Stimulated activated CD4-positive, alpha-beta T cell treated with anti-CD3 and anti-CD28 coated beads, Interleukin-1b, Interleukin-23, amount 100 ng/mL, for 4 hours (primary cell): ENCODE results near the gene HCCS.
"Not testable (repeated sequence)": the region's sequence is repeated elsewhere in the genome, so short reads cannot be mapped to it uniquely, and the experiment has no call there.

ENCODE experiments used
- DNase-seq, 2 donors: peaks; one replicate each; pipeline ENCODE4 v3.0.0-alpha.2; 2020; ENCODE audit warnings: low read depth in 2 of 2

The HCCS gene

GRCh38 chrX:11123087-11123486 lies 12.0 kb downstream of the HCCS start:
- not testable (repeated sequence) for DNase-seq

- no peak for DNase-seq
These were observed 13.0 kb downstream of the HCCS start for GRCh38 chrX:11124112-11124511.

DNA sequence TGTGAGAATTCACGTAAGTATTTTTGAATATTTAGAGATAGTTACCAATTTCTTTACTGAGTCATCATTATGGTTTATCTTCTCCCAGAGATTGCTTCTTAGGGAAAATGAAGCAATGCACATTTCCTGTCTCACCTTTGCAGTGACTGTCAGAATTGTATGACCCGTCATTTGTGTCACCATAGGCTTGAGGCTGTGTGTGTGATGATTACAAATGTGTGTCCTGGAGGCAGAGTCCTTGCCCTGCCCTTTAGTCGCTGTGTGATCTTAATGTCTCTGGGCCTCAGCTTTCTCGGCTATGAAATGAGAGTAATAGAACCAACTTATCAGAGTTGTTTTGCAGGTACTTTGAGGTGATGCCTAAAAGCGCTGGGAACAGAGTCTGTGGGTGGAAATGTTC lies 13.9 kb downstream of the HCCS start:
- DNase-seq: no peak

- no peak for DNase-seq
These were observed 18.5 kb downstream of the HCCS start for GRCh38 chrX:11129534-11130105.

DNA sequence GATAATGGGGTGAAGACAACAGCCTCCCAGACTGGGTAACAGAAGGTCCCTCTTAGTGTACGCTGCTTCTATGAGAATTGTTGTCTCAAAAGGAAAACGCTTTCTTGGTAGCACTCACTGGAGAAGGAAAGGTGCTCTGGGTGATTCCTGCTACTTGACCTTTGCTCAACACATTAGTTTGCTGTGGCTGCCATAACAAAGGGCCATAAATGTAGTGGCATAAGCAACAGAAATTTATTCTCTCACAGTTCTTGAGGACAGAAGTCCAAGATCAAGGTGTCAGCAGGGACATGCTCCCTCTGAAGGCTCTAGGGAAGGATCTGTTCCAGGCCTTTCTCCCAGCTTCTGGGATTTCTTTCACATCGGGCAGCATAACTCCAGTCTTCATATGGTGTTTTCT lies 19.0 kb downstream of the HCCS start:
- no peak for DNase-seq

GRCh38 chrX:11131146-11131545 lies 20.0 kb downstream of the HCCS start:
- no peak for DNase-seq

DNA sequence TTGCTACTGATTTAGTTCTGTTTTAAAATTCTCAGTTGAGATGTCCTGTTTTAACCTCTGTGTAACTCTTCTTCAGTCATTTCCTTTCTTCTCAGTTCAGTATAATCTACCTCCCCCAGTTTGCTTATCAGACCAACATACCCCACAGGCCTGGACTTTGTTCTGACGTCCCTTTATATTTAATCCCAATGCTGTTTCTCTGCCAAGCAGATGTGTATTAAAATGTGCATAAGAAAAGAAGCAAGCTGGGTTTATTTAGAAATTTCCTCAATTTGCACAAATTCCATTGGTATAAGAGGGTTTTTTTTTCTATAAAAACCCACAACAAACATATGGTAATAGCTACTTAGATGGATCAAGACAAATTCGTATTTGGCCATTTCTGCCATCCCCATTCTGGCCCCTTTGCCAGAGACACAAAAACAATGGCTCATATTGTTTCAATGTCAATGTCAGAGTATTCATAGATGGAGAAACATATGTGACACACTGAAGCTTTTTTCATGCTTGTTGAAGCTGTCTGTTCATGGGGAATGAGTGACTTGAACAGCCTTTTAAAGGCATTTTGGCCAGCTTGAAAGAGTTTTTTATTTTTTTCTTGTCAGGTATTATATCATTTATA lies 24.5 kb downstream of the HCCS start:
- DNase-seq: no peak

- DNase-seq: peak in 1 of 2 donors; percentile 14
These were observed 26.5 kb downstream of the HCCS start for GRCh38 chrX:11137543-11138139.

- no peak for DNase-seq
These were observed 27.6 kb downstream of the HCCS start for GRCh38 chrX:11138498-11139390.

DNA sequence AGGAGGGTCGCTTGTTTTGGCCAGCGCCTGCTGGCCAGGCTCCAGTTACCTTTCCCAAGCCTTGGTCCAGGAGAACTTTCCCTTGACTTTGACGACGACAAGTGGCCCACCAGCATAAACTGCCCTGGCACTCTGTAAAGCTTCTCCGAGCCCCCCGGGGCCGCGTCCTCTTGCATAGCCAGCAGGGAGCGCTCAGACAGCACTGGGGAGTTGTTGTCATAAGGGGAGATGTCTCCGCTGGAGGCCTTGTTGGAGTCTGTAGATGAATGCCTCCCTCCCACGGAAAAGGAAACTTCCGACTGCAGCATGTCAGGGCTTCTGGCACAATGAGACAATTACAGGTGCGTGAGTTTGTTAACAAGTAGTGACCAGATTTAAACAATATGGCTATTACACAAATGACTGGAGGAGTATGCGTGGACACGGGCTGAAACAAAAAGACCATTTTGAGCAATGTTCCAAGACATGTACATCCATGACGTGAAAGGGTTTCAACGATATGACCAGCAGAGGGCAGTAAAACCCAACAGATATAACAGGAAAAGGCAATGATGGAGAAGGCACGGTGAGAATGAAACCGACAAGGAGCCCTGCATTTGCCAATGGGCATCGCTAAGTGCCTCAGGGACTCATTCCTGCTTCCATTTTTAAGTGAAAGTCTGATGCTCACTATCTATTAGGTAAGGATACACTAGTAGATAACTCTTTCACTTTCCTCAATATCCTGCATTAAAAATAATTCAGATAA lies 33.0 kb downstream of the HCCS start:
- DNase-seq: peak in 1 of 2 donors; percentile 45

- DNase-seq: no peak
These were observed 35.3 kb downstream of the HCCS start for GRCh38 chrX:11146411-11146810.

- no peak for DNase-seq
These were observed 37.3 kb downstream of the HCCS start for GRCh38 chrX:11148401-11148800.

GRCh38 chrX:11151799-11152559 lies 40.8 kb downstream of the HCCS start:
- no peak for DNase-seq

GRCh38 chrX:11159149-11159548 lies 48.0 kb downstream of the HCCS start:
- no peak for DNase-seq

DNA sequence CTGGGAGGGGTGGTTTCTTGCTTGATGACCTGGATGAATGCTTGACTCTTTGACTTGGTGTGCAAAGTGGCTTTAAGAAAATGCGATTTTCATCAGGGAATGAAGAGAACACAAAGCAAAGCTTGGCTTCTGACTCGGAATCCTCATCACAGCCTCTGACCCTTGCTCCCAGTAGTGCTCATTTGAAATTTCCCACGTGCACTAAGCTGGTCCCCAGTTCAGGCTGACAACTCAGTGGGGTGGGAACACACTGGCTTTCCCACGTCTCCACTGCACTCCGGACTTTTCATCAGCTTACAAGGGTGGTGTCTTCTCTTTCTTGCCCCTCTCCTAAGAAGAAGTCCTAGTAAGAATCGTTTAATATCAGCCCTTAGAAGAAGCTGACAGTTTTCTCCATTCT lies 53.3 kb downstream of the HCCS start:
- DNase-seq: no peak

GRCh38 chrX:11171956-11172355 lies 60.8 kb downstream of the HCCS start:
- DNase-seq: no peak

DNA sequence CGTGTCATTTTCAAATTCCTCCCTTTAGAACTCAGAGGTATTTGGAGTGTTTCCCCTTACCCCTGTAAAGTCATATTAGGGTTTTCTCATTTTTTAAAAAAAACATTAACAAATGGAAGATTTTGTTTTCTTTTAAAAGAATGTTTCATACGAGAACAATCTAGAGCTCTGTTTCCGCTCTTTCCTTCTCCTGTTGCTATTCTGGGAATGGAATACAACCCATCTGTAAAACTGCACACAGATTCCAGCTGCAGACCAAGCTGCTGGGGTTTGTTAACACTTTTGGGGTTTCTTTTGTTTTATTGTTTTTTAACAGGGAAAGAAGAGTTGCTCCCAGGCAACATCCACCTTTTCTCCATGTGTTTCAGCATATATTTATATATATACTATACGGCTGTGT lies 61.3 kb downstream of the HCCS start:
- DNase-seq: no peak
